Stimulated activated CD4-positive, alpha-beta T cell treated with anti-CD3 and anti-CD28 coated beads, Interleukin-2, amount 100 ng/mL, for 24 hours (primary cell): ENCODE results near the gene SASS6.

Experiments used
- DNase-seq, 2 donors: peaks; one replicate each; pipeline ENCODE4 v3.0.0-alpha.2; 2020

The SASS6 gene

GRCh38 chr1:100132566-100133477 lies at the start of gene SASS6, which contains the start of gene TRMT13:
Gene SASS6 (minus strand): TSS chr1:100132930. CDS start chr1:100132814, 116 bp downstream.
Gene TRMT13 (plus strand): TSS chr1:100133163. CDS start chr1:100133169, 6 bp downstream.
- DNase-seq = peak; percentile 92 to 95

GRCh38 chr1:100178091-100178490 lies 45.4 kb upstream of the SASS6 start, which contains the start of gene LRRC39:
Gene LRRC39 (minus strand): TSS chr1:100178256. CDS start chr1:100168516, 9,740 bp downstream.
- DNase-seq = no peak

GRCh38 chr1:100177295-100178041 lies 44.7 kb upstream of the SASS6 start:
- DNase-seq = no peak

- DNase-seq = no peak
Observed at GRCh38 chr1:100168051-100168450, 35.3 kb upstream of the SASS6 start.

GRCh38 chr1:100164702-100165101 lies 32.0 kb upstream of the SASS6 start:
- no peak for DNase-seq

GRCh38 chr1:100164216-100164615 lies 31.5 kb upstream of the SASS6 start:
- DNase-seq = no peak

GRCh38 chr1:100162881-100163280 lies 30.2 kb upstream of the SASS6 start:
- no peak for DNase-seq

- no peak for DNase-seq
Observed at GRCh38 chr1:100152271-100152670, 19.5 kb upstream of the SASS6 start.

GRCh38 chr1:100151679-100152078 lies 18.9 kb upstream of the SASS6 start:
- DNase-seq = no peak

GRCh38 chr1:100147875-100148274 lies 15.1 kb upstream of the SASS6 start:
- DNase-seq = no peak

- no peak for DNase-seq
Observed at GRCh38 chr1:100146958-100147357, 14.2 kb upstream of the SASS6 start.

- no peak for DNase-seq
Observed at GRCh38 chr1:100145116-100145515, 12.4 kb upstream of the SASS6 start.

- no peak for DNase-seq
Observed at GRCh38 chr1:100142343-100142742, 9.6 kb upstream of the SASS6 start.

- DNase-seq = no peak
Observed at GRCh38 chr1:100141192-100141591, 8.5 kb upstream of the SASS6 start.

GRCh38 chr1:100137602-100138001 lies 4.9 kb upstream of the SASS6 start:
- no peak for DNase-seq

GRCh38 chr1:100134872-100135271 lies 2.1 kb upstream of the SASS6 start:
- DNase-seq = no peak

- no peak for DNase-seq
Observed at GRCh38 chr1:100131623-100132022, 1.1 kb downstream of the SASS6 start.

GRCh38 chr1:100130552-100131077 lies 2.1 kb downstream of the SASS6 start:
- no peak for DNase-seq

- DNase-seq = no peak
Observed at GRCh38 chr1:100127226-100127625, 5.5 kb downstream of the SASS6 start.

GRCh38 chr1:100122177-100122576 lies 10.6 kb downstream of the SASS6 start:
- no peak for DNase-seq

- no peak for DNase-seq
Observed at GRCh38 chr1:100115524-100115923, 17.2 kb downstream of the SASS6 start.

GRCh38 chr1:100109554-100110066 lies 23.1 kb downstream of the SASS6 start:
- DNase-seq = no peak

- DNase-seq = no peak
Observed at GRCh38 chr1:100107696-100108095, 25.0 kb downstream of the SASS6 start.
